Osteoblast (primary cell): ENCODE results near the gene TGFBRAP1. TPM values are rescaled to one million over a fixed set of nuclear protein-coding genes. Genes with fewer than 3 reads are reported as not detected.

Experiments used
- DNase-seq: peaks from one replicate; pipeline ENCODE4 v3.0.0; 2011; ENCODE audit warnings: low spot score, mixed read lengths; ENCODE audit not compliant: insufficient read length; ENCODE audit errors: missing footprints
- H2AFZ ChIP-seq: 2 replicates; pipeline ENCODE4 v1.6.0; 2011; ENCODE audit warnings: mild to moderate bottlenecking, low read length
- H3K27ac ChIP-seq: 2 replicates; pipeline ENCODE4 v1.5.1; 2011; ENCODE audit warnings: mild to moderate bottlenecking, low read depth, low read length, moderate library complexity
- H3K27me3 ChIP-seq: 2 replicates; pipeline ENCODE4 v1.6.0; 2012; ENCODE audit warnings: mild to moderate bottlenecking, control low read depth, inconsistent platforms, low read length, moderate library complexity; ENCODE audit not compliant: insufficient read depth
- H3K36me3 ChIP-seq: 2 replicates; pipeline ENCODE4 v1.5.1; 2011; ENCODE audit warnings: mild to moderate bottlenecking, low read length, control low read depth, moderate library complexity; ENCODE audit not compliant: insufficient read depth
- H3K4me1 ChIP-seq: 2 replicates; pipeline ENCODE4 v1.5.1; 2011; ENCODE audit warnings: mild to moderate bottlenecking, low read length, control low read depth, moderate library complexity; ENCODE audit not compliant: insufficient read depth
- H3K4me2 ChIP-seq: 2 replicates; pipeline ENCODE4 v1.6.0; 2011; ENCODE audit warnings: mild to moderate bottlenecking, low read length; ENCODE audit not compliant: insufficient read depth
- H3K4me3 ChIP-seq: fragments of 200-600 bp; sonication (generic); 3 replicates; pipeline ENCODE4 v1.5.1; 2012; ENCODE audit warnings: mild to moderate bottlenecking, low read length, inconsistent platforms; ENCODE audit not compliant: insufficient read depth
- H3K79me2 ChIP-seq: 2 replicates; pipeline ENCODE4 v1.6.0; 2012; ENCODE audit warnings: mild to moderate bottlenecking, low read length, control low read depth, inconsistent platforms; ENCODE audit not compliant: insufficient read depth
- H3K9me3 ChIP-seq: 2 replicates; pipeline ENCODE4 v1.5.1; 2011; ENCODE audit warnings: low read depth, low read length, control low read depth
- H4K20me1 ChIP-seq: 2 replicates; pipeline ENCODE4 v1.6.0; 2012; ENCODE audit warnings: mild to moderate bottlenecking, low read length, control low read depth; ENCODE audit not compliant: insufficient read depth
- total RNA-seq: library from RNA; depleted of rRNA; stranded (reverse); fragments of >200 nt; gene quantifications from 2 replicates; pipeline ENCODE4 v1.2.3, GENCODE V29; 2012
- TF ChIP-seq, protein P1 (sequence below): IDR thresholded peaks from 2 replicates; pipeline ENCODE4 v1.5.1; 2011; ENCODE audit warnings: mild to moderate bottlenecking, low read depth, low read length, moderate library complexity; ENCODE audit errors: extremely low read depth

The TGFBRAP1 gene
- total RNA-seq, 1 donor, result 32.6 TPM

DNA sequence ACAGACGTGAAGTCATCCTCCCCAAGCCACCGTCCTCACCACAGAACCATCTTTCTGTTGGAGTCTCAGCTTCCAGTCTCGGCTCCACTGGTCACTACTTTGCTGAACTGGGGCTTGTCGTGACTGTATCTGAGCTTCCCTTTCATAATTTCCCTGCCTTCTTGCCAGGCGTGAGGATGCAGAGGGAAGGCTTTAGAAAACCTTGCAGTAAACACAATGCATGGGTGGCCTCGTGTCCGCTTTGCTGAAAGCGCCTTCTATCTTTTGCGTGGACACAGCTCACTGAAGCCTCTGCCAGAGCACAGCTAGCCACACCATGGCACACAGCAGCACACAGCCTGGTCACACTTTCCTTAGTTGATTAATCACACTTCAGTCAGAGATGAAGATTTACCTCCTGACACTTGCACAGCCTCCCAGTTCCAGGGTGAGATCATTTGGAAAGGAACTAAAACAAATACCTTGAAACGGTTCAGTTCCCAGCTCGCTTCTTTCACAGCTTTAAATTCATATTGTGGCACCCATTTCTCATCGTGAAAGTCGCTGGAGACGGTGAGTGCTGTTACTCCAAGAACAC lies 90.8 kb downstream of the TGFBRAP1 start:
- DNase-seq, result no peak
- Histone ChIP-seq H2AFZ (no peak overlapping the region), H3K4me2 (no peak overlapping the region), H3K27me3 (peaks cover 9% of the 10 kb centered on the region), H3K79me2 (no peaks in the 10 kb centered on the region), H4K20me1 (no peaks in the 10 kb centered on the region), H3K4me1 (peaks cover 8% of the 10 kb centered on the region), H3K9me3 (no peaks in the 10 kb centered on the region), H3K36me3 (no peaks in the 10 kb centered on the region), H3K27ac (no peak overlapping the region), H3K4me3 (no peak overlapping the region)
- TF ChIP-seq, protein P1, sequence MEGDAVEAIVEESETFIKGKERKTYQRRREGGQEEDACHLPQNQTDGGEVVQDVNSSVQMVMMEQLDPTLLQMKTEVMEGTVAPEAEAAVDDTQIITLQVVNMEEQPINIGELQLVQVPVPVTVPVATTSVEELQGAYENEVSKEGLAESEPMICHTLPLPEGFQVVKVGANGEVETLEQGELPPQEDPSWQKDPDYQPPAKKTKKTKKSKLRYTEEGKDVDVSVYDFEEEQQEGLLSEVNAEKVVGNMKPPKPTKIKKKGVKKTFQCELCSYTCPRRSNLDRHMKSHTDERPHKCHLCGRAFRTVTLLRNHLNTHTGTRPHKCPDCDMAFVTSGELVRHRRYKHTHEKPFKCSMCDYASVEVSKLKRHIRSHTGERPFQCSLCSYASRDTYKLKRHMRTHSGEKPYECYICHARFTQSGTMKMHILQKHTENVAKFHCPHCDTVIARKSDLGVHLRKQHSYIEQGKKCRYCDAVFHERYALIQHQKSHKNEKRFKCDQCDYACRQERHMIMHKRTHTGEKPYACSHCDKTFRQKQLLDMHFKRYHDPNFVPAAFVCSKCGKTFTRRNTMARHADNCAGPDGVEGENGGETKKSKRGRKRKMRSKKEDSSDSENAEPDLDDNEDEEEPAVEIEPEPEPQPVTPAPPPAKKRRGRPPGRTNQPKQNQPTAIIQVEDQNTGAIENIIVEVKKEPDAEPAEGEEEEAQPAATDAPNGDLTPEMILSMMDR, result no peak

DNA sequence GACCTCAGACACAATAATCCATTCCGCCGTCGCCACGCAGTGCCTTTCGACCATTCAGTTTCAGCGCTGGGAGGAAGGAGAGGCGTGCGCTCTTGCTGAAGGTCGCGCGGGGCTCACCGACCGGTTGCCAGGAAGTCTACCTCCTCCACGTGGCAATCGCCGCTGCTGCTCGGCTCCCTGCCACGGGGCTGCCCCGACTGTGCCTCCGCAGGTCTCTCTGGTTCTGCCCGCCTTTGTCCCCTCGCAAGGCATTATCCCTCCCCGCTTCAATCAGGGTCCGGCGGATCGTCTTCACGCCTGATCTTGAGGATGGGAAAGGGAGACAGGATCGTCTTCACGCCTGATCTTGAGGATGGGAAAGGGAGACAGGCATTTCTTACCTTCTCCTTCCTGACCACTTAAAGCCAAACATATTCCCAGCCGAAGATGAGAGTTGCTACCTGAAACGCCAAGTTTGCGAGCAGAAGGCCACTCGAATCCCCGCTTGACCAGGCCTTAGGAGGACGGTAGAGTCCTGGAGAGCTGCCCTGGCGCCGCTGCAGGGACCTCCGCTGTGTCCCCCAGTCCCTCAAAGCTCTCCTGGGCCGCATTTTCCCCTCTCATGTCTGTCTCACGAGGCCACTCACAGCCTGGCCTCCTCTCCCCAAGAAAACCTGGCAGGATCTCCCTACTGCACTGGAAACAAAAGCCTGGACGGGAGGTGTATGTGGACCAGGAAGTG lies 92.3 kb downstream of the TGFBRAP1 start:
- Histone ChIP-seq H3K4me1 (peaks cover 8% of the 10 kb centered on the region), H3K79me2 (no peaks in the 10 kb centered on the region), H3K4me3 (no peak overlapping the region), H4K20me1 (no peaks in the 10 kb centered on the region), H3K4me2 (no peak overlapping the region), H2AFZ (peak overlapping the region; percentile 44), H3K27me3 (peaks cover 9% of the 10 kb centered on the region), H3K9me3 (no peaks in the 10 kb centered on the region), H3K27ac (no peak overlapping the region), H3K36me3 (no peaks in the 10 kb centered on the region)
- DNase-seq, result no peak
- TF ChIP-seq, protein P1, result no peak

GRCh38 chr2:105236060-105236424 lies 93.5 kb downstream of the TGFBRAP1 start:
- no peaks in the 10 kb centered on the region for H3K9me3 ChIP-seq
- H3K4me1 ChIP-seq, result peaks cover 8% of the 10 kb centered on the region
- peak overlapping the region; percentile 38 for H3K4me2 ChIP-seq
- no peaks in the 10 kb centered on the region for H3K36me3 ChIP-seq
- TF ChIP-seq, protein P1, result no peak
- H3K27ac ChIP-seq, result no peak overlapping the region
- no peak overlapping the region for H3K4me3 ChIP-seq
- DNase-seq, result no peak
- H3K27me3 ChIP-seq, result peaks cover 9% of the 10 kb centered on the region
- no peaks in the 10 kb centered on the region for H4K20me1 ChIP-seq
- no peak overlapping the region for H2AFZ ChIP-seq
- H3K79me2 ChIP-seq, result no peaks in the 10 kb centered on the region

DNA sequence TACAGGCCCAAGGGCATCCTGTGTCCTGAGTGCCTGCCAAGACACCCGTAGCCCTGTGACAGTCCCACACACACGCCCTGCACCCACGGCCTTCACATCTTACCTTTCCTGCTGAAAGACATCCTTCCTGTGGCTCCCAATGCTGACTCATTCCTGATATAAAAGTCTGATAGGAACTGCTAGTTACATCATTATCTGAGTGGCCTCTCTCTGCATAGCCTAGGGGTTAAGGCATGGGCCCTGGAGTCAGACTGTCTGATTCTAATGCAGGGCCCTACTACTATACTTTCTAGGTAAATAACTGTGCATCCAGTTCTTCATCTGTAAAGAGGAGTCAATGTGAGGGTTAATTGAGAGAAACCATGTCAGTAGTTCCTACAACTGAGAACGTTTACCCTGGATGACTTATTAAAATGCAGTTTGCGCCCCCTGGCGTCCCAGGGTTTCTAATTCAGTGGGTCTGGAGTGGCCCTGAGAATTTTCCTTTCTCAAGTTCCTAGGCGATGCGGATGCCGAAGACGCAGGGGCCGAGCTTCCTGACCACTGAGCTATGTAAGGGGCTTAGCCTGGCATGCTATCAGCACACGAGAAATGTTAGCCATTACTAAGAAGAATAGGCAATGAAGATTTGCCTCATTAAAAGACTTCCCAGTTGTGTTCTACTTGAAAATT lies 94.0 kb downstream of the TGFBRAP1 start:
- Histone ChIP-seq H3K4me1 (peaks cover 8% of the 10 kb centered on the region), H3K79me2 (no peaks in the 10 kb centered on the region), H3K4me2 (peak overlapping the region; percentile 38), H3K4me3 (no peak overlapping the region), H3K27me3 (peaks cover 9% of the 10 kb centered on the region), H3K9me3 (no peaks in the 10 kb centered on the region), H4K20me1 (no peaks in the 10 kb centered on the region), H3K27ac (no peak overlapping the region), H2AFZ (peak overlapping the region; percentile 66), H3K36me3 (no peaks in the 10 kb centered on the region)
- TF ChIP-seq, protein P1, result peak; percentile 89
- DNase-seq, result peak; percentile 89
